ENCODE data around the gene FAM193B. TPM values are rescaled to one million over a fixed set of nuclear protein-coding genes. Genes with fewer than 3 reads are reported as not detected.
"Not testable (repeated sequence)": the region's sequence is repeated elsewhere in the genome, so short reads cannot be mapped to it uniquely, and the experiment has no call there.

FAM193B gene
- total and polyA plus RNA-seq, 4 experiments from 2014 or later = 1.9 to 252 (median 120) TPM

DNA sequence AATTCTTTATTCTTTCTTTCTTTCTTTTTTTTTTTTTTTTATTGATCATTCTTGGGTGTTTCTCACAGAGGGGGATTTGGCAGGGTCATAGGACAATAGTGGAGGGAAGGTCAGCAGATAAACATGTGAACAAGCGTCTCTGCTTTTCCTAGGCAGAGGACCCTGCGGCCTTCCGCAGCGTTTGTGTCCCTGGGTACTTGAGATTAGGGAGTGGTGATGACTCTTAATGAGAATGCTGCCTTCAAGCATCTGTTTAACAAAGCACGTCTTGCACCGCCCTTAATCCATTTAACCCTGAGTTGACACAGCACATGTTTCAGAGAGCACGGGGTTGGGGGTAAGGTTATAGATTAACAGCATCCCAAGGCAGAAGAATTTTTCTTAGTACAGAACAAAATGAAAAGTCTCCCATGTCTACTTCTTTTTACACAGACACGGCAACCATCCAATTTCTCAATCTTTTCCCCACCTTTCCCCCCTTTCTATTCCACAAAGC is 5.1 kb upstream of the FAM193B start:
- H3K4me1 ChIP-seq (ENCODE audit: insufficient read depth, low read length) = peaks cover 21% of the 10 kb centered on the region
- H3K9me3 Mint-ChIP-seq; H3K27ac Mint-ChIP-seq; H3K4me3 Mint-ChIP-seq; H3K9me3 ChIP-seq (ENCODE audit: control insufficient read depth in 1 of 2, low read length in 2 of 2); POLR2A ChIA-PET (ENCODE audit: partially characterized antibody); H3K36me3 Mint-ChIP-seq; H3K27me3 ChIP-seq (ENCODE audit: insufficient read depth, low read length); H3K27ac ChIP-seq (ENCODE audit: low read depth, low read length); H3K27me3 Mint-ChIP-seq; H3K4me3 ChIP-seq (ENCODE audit: low read length in 2 of 2); DNase-seq; intact Hi-C loops (cut with micrococcal nuclease); H3K36me3 ChIP-seq (ENCODE audit: insufficient read depth, low read length): not testable (repeated sequence)
- peaks cover 11 to 26% (median 16%) of the 10 kb centered on the region in 4 donors for H3K4me1 Mint-ChIP-seq
- CTCF ChIA-PET (ENCODE audit: partially characterized antibody) = interaction anchor here (0.8 to 1.1 kb wide), 2 partner anchors 104 to 502 kb away, joined by 3 read pairs; no protein-coding TSS in a partner anchor

DNA sequence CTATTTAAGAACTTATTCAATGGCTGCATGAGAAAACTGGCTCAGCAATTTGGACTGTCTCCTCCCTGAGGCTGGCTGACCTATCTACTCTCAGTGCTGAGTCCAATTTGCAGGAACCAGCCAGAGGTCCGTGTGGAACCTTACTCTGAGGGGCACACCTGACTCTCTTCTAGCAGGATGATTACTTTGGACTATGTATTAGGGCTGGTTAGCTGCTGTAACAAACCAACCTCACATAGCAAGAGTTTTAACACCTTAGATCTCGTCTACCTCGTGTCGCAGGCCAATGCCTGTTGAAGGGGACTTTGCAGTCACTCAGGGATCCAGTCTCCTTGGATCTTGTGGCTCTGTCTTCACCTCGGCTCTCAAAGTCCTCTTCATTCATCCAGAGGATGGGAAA is 3.4 kb upstream of the FAM193B start:
- ChIA-PET POLR2A (ENCODE audit: partially characterized antibody) (no interaction called here), CTCF (ENCODE audit: partially characterized antibody) (interaction anchor here (0.6 kb wide), 1 partner anchor 758 kb away, joined by 3 read pairs; no protein-coding TSS in a partner anchor)
- intact Hi-C loops (cut with micrococcal nuclease) = no loop called here
- no peaks in the 10 kb centered on the region for H3K9me3 ChIP-seq (ENCODE audit: control insufficient read depth in 1 of 2, low read length in 2 of 2)
- no peak overlapping the region for H3K27ac ChIP-seq (ENCODE audit: low read depth, low read length)
- H3K4me3 Mint-ChIP-seq = peak overlapping the region in 1 of 8 donors; percentile 52
- H3K27ac Mint-ChIP-seq = no peak overlapping the region
- H3K4me1 ChIP-seq (ENCODE audit: insufficient read depth, low read length) = peaks cover 30% of the 10 kb centered on the region
- H3K36me3 Mint-ChIP-seq = peaks cover 0 to 2% of the 10 kb centered on the region in 2 donors
- no peak overlapping the region for H3K4me3 ChIP-seq (ENCODE audit: low read length in 2 of 2)
- H3K4me1 Mint-ChIP-seq = peaks cover 16 to 35% (median 24%) of the 10 kb centered on the region in 4 donors
- no peaks in the 10 kb centered on the region for H3K27me3 Mint-ChIP-seq
- no peaks in the 10 kb centered on the region for H3K36me3 ChIP-seq (ENCODE audit: insufficient read depth, low read length)
- DNase-seq = no peak
- H3K27me3 ChIP-seq (ENCODE audit: insufficient read depth, low read length) = no peaks in the 10 kb centered on the region
- H3K9me3 Mint-ChIP-seq = no peaks in the 10 kb centered on the region

DNA sequence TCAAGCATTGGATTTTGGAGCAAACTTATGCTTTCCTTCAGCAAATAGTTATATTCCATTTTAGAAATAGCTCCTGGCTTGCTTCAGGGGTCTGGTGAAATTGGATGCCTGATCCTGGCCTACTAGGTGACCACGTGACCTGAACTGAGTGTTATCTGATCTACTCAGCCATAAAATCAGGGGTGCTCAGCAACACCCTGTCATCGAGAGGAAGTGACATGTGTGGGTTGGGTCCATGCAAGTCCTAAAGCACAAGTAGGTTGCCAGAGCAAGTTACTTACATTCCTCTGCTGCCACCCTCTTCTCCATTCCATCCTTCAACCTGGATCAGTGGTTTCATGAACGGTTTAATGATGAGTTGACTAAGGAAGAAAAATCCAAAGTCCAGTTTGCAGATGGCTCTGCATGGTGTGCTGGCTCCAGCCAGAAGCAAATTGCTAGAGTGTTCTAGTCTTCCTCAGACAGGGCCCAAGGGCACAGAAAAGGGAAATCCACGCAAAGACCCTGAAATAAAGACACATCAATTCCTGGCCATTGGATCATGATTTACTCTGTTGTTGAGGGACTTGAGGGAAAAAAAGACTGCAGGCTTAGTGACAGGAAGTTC is 2.8 kb upstream of the FAM193B start:
- H3K9me3 ChIP-seq (ENCODE audit: control insufficient read depth in 1 of 2, low read length in 2 of 2) = no peaks in the 10 kb centered on the region
- no peak overlapping the region for H3K27ac ChIP-seq (ENCODE audit: low read depth, low read length)
- H3K36me3 ChIP-seq (ENCODE audit: insufficient read depth, low read length) = no peaks in the 10 kb centered on the region
- H3K27me3 Mint-ChIP-seq = no peaks in the 10 kb centered on the region
- no peak overlapping the region for H3K4me3 ChIP-seq (ENCODE audit: low read length in 2 of 2)
- DNase-seq = peak in 4 of 5 donors; percentile 25 to 40 (median 32)
- no peaks in the 10 kb centered on the region for H3K9me3 Mint-ChIP-seq
- H3K4me3 Mint-ChIP-seq = peak overlapping the region in 3 of 8 donors; percentile 15 to 39 (median 26)
- H3K36me3 Mint-ChIP-seq = peaks cover 0 to 4% of the 10 kb centered on the region in 2 donors
- peaks cover 20 to 42% (median 30%) of the 10 kb centered on the region in 4 donors for H3K4me1 Mint-ChIP-seq
- intact Hi-C loops (cut with micrococcal nuclease) = no loop called here
- peaks cover 36% of the 10 kb centered on the region for H3K4me1 ChIP-seq (ENCODE audit: insufficient read depth, low read length)
- ChIA-PET CTCF (ENCODE audit: partially characterized antibody) (interaction anchor here (1.3 kb wide), 1 partner anchor 9 kb away, joined by 4 read pairs; no protein-coding TSS in a partner anchor), POLR2A (ENCODE audit: partially characterized antibody) (no interaction called here)
- H3K27me3 ChIP-seq (ENCODE audit: insufficient read depth, low read length) = no peaks in the 10 kb centered on the region
- peak overlapping the region; percentile 38 to 83 (median 55) for H3K27ac Mint-ChIP-seq

DNA sequence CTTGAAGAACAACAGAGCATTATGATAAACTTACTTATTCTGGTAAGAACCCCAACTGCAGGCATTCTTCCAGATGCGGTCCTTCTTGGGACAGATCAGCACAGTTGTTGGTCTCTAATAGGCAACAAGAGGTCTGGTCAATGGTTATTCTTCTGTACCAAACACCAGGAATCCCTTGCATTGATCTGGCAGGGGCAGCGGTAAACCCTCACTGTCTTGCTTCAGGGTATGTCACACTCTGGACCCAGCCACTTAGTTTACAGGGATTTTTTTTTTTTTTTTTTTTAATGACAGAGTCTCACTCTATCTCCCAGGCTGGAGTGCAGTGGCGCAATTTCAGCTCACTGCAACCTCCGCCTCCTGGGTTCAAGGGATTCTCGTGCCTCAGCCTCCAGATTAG is 1.3 kb upstream of the FAM193B start:
- ChIA-PET POLR2A (ENCODE audit: partially characterized antibody) (interaction anchor here (0.7 kb wide), 1 partner anchor 172 kb away, joined by 6 read pairs; the partner anchor contains the start of gene SLC34A1), CTCF (ENCODE audit: partially characterized antibody) (interaction anchor here (0.7 kb wide), 1 partner anchor 100 kb away, joined by 3 read pairs; no protein-coding TSS in a partner anchor)
- intact Hi-C loops (cut with micrococcal nuclease) = no loop called here
- no peak for DNase-seq
- H3K27me3 Mint-ChIP-seq = no peaks in the 10 kb centered on the region
- H3K9me3 Mint-ChIP-seq = no peaks in the 10 kb centered on the region
- Histone ChIP-seq H3K36me3 (ENCODE audit: insufficient read depth, low read length) (no peaks in the 10 kb centered on the region), H3K9me3 (ENCODE audit: control insufficient read depth in 1 of 2, low read length in 2 of 2) (no peaks in the 10 kb centered on the region), H3K27me3 (ENCODE audit: insufficient read depth, low read length) (no peaks in the 10 kb centered on the region), H3K27ac (ENCODE audit: low read depth, low read length) (no peak overlapping the region), H3K4me1 (ENCODE audit: insufficient read depth, low read length) (peaks cover 39% of the 10 kb centered on the region), H3K4me3 (ENCODE audit: low read length in 2 of 2) (no peak overlapping the region)
- peak overlapping the region in 3 of 8 donors; percentile 84 to 93 (median 89) for H3K4me3 Mint-ChIP-seq
- H3K27ac Mint-ChIP-seq = peak overlapping the region in 1 of 7 donors; percentile 63
- peaks cover 0 to 15% of the 10 kb centered on the region in 2 donors for H3K36me3 Mint-ChIP-seq
- peaks cover 23 to 49% (median 34%) of the 10 kb centered on the region in 4 donors for H3K4me1 Mint-ChIP-seq

- no peaks in the 10 kb centered on the region for H3K9me3 Mint-ChIP-seq
- ChIA-PET CTCF (ENCODE audit: partially characterized antibody) (no interaction called here), POLR2A (ENCODE audit: partially characterized antibody) (interaction anchor here (0.7 kb wide), 1 partner anchor 171 kb away, joined by 6 read pairs; the partner anchor contains the start of gene SLC34A1)
- peak overlapping the region; percentile 84 to 93 (median 90) for H3K4me3 Mint-ChIP-seq
- Histone ChIP-seq H3K27me3 (ENCODE audit: insufficient read depth, low read length) (no peaks in the 10 kb centered on the region), H3K4me1 (ENCODE audit: insufficient read depth, low read length) (peaks cover 39% of the 10 kb centered on the region), H3K4me3 (ENCODE audit: low read length in 2 of 2) (peak overlapping the region in 1 of 2 donors; percentile 62), H3K36me3 (ENCODE audit: insufficient read depth, low read length) (no peaks in the 10 kb centered on the region), H3K9me3 (ENCODE audit: control insufficient read depth in 1 of 2, low read length in 2 of 2) (no peaks in the 10 kb centered on the region), H3K27ac (ENCODE audit: low read depth, low read length) (no peak overlapping the region)
- no peaks in the 10 kb centered on the region for H3K27me3 Mint-ChIP-seq
- H3K4me1 Mint-ChIP-seq = peaks cover 23 to 52% (median 36%) of the 10 kb centered on the region in 4 donors
- no peak for DNase-seq
- intact Hi-C loops (cut with micrococcal nuclease) = no loop called here
- peak overlapping the region in 2 of 7 donors; percentile 63 to 88 for H3K27ac Mint-ChIP-seq
- peaks cover under 1 to 17% of the 10 kb centered on the region in 2 donors for H3K36me3 Mint-ChIP-seq
Measured at GRCh38 chr5:177555228-177555627, 865 bp upstream of the FAM193B start.

- Mint-ChIP-seq H3K4me1 (peaks cover 23 to 55% (median 39%) of the 10 kb centered on the region in 4 donors), H3K9me3 (no peaks in the 10 kb centered on the region), H3K27me3 (no peaks in the 10 kb centered on the region), H3K27ac (peak overlapping the region in 3 of 7 donors; percentile 24 to 88 (median 63)), H3K36me3 (peaks cover 2 to 19% of the 10 kb centered on the region in 2 donors), H3K4me3 (peak overlapping the region; percentile 66 to 91 (median 81))
- H3K4me1 ChIP-seq (ENCODE audit: insufficient read depth, low read length) = peaks cover 39% of the 10 kb centered on the region
- ChIA-PET CTCF (ENCODE audit: partially characterized antibody) (no interaction called here), POLR2A (ENCODE audit: partially characterized antibody) (interaction anchor here (1.3 kb wide), 2 partner anchors 38 to 41 kb away, joined by 3 to 7 read pairs; partner anchors contain the start of gene TMED9)
- H3K36me3 ChIP-seq (ENCODE audit: insufficient read depth, low read length) = no peaks in the 10 kb centered on the region
- H3K27ac ChIP-seq (ENCODE audit: low read depth, low read length) = peak overlapping the region; percentile 67
- peak in 3 of 5 donors; percentile 3 to 51 (median 6) for DNase-seq
- H3K9me3 ChIP-seq (ENCODE audit: control insufficient read depth in 1 of 2, low read length in 2 of 2) = no peaks in the 10 kb centered on the region
- no peaks in the 10 kb centered on the region for H3K27me3 ChIP-seq (ENCODE audit: insufficient read depth, low read length)
- peak overlapping the region; percentile 49 to 73 for H3K4me3 ChIP-seq (ENCODE audit: low read length in 2 of 2)
- intact Hi-C loops (cut with micrococcal nuclease) = loop anchor here (1.0 kb wide), 3 partner anchors 37 to 46 kb away; partner anchors contain the start of genes B4GALT7 and TMED9
Measured at GRCh38 chr5:177553671-177554429, 513 bp downstream of the FAM193B start.

All from CD4-positive, alpha-beta memory T cell (primary cell).